Measurements from ENCODE around the gene CDC37.

DNA sequence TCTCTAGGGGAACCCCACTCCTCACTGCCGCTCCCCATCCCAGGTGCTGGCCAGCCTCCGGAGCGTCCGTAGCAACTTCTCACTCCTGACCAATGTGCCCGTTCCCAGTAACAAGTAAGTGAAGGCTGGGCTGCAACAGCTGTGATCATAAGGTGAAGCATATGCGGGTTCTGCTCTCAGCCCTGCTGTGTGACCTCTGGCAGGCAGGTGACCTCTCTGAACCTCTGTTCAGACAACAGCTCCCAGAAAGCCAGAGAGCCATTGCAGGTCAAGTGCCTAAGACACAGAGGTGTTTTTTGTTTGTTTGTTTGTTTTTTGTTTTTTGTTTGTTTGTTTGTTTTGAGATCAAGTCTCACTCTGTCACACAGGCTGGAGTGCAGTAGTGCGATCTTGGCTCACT is 45.7 kb upstream of the CDC37 start:
- TF ChIP-seq CTCF (IDR thresholded peaks at IDR 0.05; ENCODE audit: poor library complexity) (no peak), EZH2phosphoT487 (IDR thresholded peaks at IDR 0.05; ENCODE audit: low read depth, severe bottlenecking, unreplicated experiment) (no peak), EZH2 (IDR thresholded peaks at IDR 0.05; ENCODE audit: borderline replicate concordance) (no peak)
